ENCODE data around the gene CORO1C. TPM values are rescaled to one million over a fixed set of nuclear protein-coding genes. Genes with fewer than 3 reads are reported as not detected.

Gene CORO1C
- total RNA-seq, 1 donor from 2014 or later: 59.6 TPM

DNA sequence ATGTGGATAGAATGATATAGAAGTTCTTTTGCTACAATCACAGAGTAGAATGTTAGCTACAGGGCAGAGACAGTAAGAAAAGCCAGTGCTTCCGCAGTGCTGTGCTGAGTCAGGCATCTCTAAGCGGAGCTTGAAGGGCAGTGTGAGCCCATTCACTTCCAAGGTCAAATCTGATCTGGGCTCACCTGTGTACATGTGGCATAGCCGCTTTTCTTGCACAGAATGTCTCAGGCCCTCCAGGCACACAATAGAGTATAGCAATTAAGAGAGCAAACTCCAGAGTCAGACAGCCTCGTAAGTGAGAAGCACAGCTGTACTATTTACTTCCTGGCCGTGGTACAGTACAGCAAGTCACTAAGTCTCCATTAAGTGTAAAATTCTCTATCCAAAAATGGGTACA, 26.8 kb downstream of the CORO1C start:
- Histone ChIP-seq H3K4me3 (no peak overlapping the region), H3K27me3 (ENCODE audit: low read depth) (no peaks in the 10 kb centered on the region), H3K4me1 (peaks cover 88% of the 10 kb centered on the region), H3K27ac (replicated peaks) (no peak overlapping the region), H3K9me3 (replicated peaks) (no peaks in the 10 kb centered on the region), H3K36me3 (peaks cover 14% of the 10 kb centered on the region)
- intact Hi-C loops (cut with micrococcal nuclease): no loop called here
- TF ChIP-seq, protein P1, sequence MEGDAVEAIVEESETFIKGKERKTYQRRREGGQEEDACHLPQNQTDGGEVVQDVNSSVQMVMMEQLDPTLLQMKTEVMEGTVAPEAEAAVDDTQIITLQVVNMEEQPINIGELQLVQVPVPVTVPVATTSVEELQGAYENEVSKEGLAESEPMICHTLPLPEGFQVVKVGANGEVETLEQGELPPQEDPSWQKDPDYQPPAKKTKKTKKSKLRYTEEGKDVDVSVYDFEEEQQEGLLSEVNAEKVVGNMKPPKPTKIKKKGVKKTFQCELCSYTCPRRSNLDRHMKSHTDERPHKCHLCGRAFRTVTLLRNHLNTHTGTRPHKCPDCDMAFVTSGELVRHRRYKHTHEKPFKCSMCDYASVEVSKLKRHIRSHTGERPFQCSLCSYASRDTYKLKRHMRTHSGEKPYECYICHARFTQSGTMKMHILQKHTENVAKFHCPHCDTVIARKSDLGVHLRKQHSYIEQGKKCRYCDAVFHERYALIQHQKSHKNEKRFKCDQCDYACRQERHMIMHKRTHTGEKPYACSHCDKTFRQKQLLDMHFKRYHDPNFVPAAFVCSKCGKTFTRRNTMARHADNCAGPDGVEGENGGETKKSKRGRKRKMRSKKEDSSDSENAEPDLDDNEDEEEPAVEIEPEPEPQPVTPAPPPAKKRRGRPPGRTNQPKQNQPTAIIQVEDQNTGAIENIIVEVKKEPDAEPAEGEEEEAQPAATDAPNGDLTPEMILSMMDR (IDR thresholded peaks at IDR 0.05; ENCODE audit: borderline replicate concordance): no peak
- no peak for DNase-seq

DNA sequence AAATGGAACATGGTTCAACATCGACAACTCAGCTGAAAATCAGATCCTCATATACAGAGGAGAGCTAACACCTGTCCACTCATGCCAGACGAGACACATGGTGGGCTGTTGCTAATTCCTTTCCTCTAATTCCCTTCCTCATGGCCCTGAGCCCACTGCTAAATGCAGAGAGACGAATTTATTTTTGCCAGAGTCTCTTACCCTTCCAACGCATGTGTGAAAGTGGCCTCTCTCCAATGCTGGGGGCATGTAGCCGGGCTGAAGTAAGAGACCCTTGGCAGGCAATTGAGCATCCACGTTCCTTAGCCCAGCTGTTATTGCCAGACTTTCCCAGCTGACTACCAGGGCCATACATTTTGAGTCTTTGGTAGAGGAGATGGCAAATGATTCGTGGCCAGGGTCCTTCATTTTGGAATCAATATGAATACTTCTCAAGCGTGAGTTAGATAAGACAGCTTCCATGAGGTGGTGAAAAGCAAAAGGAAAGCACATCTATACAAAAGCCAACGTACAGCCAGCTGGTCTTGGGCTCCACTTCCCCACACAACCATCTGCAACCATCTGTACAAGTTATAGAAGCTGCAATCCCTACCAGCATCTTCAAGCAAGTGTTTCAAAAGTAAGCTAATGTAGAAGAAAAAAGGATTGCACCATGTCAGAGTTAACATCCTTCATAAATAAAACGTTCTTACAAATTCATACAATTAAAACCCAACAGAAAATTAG, 28.6 kb downstream of the CORO1C start:
- peaks cover 22% of the 10 kb centered on the region for H3K36me3 ChIP-seq
- H3K4me3 ChIP-seq: peak overlapping the region; percentile 14
- H3K4me1 ChIP-seq: peaks cover 92% of the 10 kb centered on the region
- peak overlapping the region; percentile 74 for H3K27ac ChIP-seq (replicated peaks)
- intact Hi-C loops (cut with micrococcal nuclease): no loop called here
- TF ChIP-seq, protein P1 (IDR thresholded peaks at IDR 0.05; ENCODE audit: borderline replicate concordance): no peak
- no peaks in the 10 kb centered on the region for H3K9me3 ChIP-seq (replicated peaks)
- H3K27me3 ChIP-seq (ENCODE audit: low read depth): no peaks in the 10 kb centered on the region
- DNase-seq: no peak

DNA sequence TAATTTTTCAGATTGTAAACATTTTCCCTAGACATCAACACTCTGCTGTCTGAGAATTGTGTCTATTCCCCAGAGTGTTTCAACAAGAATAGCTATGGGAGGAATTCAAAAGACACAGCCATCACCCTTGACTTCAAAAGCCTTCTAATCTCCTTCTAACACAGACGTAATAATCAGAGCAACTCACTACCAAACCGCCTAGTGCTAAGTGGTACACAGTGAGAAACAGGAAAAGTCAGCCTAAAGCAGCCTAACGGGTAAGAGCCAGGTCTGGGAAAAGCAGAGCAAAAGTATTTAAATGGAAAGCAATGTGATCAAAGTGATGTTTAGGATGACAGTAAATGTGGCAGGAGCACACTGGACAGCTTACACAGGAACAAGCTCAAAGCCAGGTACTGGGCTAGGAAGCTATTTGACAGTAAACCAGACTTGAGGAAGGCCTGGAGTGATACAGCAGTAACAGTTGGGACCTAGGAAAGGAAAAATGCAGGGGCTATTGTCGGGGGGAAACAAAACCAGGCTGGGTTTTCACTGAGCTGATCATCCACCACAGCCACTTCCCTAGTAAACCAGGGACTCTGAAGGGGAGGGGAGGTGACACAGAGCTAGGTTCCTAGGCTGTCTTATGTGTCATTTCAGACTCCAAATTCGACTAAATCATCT, 29.4 kb downstream of the CORO1C start:
- Histone ChIP-seq H3K27ac (replicated peaks) (peak overlapping the region; percentile 74), H3K4me3 (peak overlapping the region; percentile 13), H3K9me3 (replicated peaks) (no peaks in the 10 kb centered on the region), H3K36me3 (peaks cover 22% of the 10 kb centered on the region), H3K27me3 (ENCODE audit: low read depth) (no peaks in the 10 kb centered on the region), H3K4me1 (peaks cover 92% of the 10 kb centered on the region)
- intact Hi-C loops (cut with micrococcal nuclease): no loop called here
- TF ChIP-seq, protein P1 (IDR thresholded peaks at IDR 0.05; ENCODE audit: borderline replicate concordance): no peak
- DNase-seq: no peak

DNA sequence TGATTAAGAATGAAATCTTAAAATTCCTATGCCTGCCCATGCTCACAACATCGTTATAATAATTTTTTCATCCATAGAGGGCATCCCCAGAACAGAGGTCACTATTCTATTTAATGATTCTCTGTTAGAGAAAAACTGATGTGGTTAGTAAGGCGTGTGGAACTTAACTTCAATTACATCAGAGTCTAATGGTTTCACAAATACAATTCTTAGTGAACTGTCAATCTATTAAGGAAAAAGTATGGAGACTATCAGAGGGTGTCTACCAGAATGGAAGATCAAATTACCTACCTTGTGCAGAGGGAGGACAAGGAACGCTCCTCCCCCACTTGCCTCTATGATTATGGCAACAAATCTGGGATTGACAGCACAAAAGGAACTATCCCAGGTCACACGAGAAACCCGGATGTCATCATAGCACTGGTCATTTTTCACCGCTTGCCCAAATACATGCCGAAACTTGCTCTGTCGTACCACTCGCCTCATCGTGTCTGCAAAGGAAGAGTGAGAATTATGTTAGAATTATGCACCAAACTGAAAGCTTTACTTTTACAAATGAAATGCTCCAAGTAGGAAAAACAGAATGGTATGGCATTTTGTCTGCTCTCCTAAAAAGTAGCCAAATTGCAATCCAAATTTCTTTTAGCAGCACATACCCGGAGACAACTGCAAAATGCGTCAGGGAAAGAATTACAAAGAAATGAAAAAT, 30.3 kb downstream of the CORO1C start:
- Histone ChIP-seq H3K36me3 (peaks cover 22% of the 10 kb centered on the region), H3K4me1 (peaks cover 93% of the 10 kb centered on the region), H3K27me3 (ENCODE audit: low read depth) (no peaks in the 10 kb centered on the region), H3K4me3 (peak overlapping the region; percentile 13), H3K27ac (replicated peaks) (peak overlapping the region; percentile 74), H3K9me3 (replicated peaks) (no peaks in the 10 kb centered on the region)
- TF ChIP-seq, protein P1 (IDR thresholded peaks at IDR 0.05; ENCODE audit: borderline replicate concordance): no peak
- DNase-seq: no peak
- intact Hi-C loops (cut with micrococcal nuclease): no loop called here

DNA sequence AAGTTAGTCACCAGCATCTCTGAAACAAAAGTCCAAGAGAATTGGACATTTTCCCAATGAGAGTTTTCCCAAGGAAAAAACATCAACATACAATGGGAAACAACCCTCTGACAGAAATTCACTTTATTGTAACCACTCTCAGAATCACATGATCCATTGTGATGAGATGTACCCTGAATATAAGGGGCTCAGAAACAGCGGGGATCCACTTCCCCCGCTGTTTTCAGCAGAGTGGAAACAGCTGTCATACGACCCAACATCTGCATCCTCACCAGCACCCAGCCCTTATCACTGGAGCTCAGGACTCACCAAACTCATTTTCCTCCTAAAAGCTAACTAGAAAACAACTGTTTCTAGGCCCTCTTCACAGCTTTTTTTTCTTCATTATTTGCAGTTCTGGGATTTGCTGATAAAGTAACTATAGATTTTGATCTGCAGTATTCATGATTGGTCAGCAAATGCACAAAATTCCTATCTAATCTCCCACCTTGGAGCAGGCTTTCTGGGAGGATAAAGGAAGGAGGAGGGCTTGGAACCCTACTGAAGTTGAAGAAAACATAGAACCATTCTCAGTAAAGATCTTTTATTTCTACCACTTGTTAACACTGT, 31.3 kb downstream of the CORO1C start:
- intact Hi-C loops (cut with micrococcal nuclease): no loop called here
- Histone ChIP-seq H3K27me3 (ENCODE audit: low read depth) (no peaks in the 10 kb centered on the region), H3K27ac (replicated peaks) (peak overlapping the region; percentile 74), H3K4me3 (no peak overlapping the region), H3K4me1 (peaks cover 95% of the 10 kb centered on the region), H3K9me3 (replicated peaks) (no peaks in the 10 kb centered on the region), H3K36me3 (peaks cover 22% of the 10 kb centered on the region)
- DNase-seq: no peak
- TF ChIP-seq, protein P1 (IDR thresholded peaks at IDR 0.05; ENCODE audit: borderline replicate concordance): no peak
